CD4-positive, alpha-beta memory T cell (primary cell): Measurements from ENCODE around the gene MOV10L1. TPM values are rescaled to one million over a fixed set of nuclear protein-coding genes. Genes with fewer than 3 reads are reported as not detected.

ENCODE experiments used
- CTCF ChIA-PET: fragments of 350-600 bp; sonication (Branson Sonifier 250); formaldehyde crosslinking; loops from one replicate; lab custom pipeline; 2021; ENCODE audit warnings: inconsistent platforms; ENCODE audit not compliant: partially characterized antibody; lab: Charles Lee
- POLR2A ChIA-PET: fragments of 350-600 bp; sonication (Branson Sonifier 250); formaldehyde crosslinking; loops from one replicate; lab custom pipeline; 2021; ENCODE audit not compliant: partially characterized antibody; lab: Charles Lee
- DNase-seq, 5 donors: peaks; one replicate each; pipeline versions ENCODE4 v3.0.0 to v3.0.0-alpha.2; 2020 to 2022; ENCODE audit warnings: mixed read lengths in 1 of 5
- H3K27ac ChIP-seq: one replicate; pipeline ENCODE4 v1.7.0; 2013; ENCODE audit warnings: low read depth, low read length
- H3K27me3 ChIP-seq: 2 replicates; pipeline ENCODE4 v1.7.0; 2013; ENCODE audit warnings: mild to moderate bottlenecking, low read length, moderate library complexity; ENCODE audit not compliant: insufficient read depth
- H3K36me3 ChIP-seq: 2 replicates; pipeline ENCODE4 v1.7.0; 2013; ENCODE audit warnings: mild to moderate bottlenecking, low read length, moderate library complexity; ENCODE audit not compliant: insufficient read depth
- H3K4me1 ChIP-seq: 2 replicates; pipeline ENCODE4 v1.7.0; 2013; ENCODE audit warnings: mild to moderate bottlenecking, low read length, moderate library complexity; ENCODE audit not compliant: insufficient read depth
- H3K4me3 ChIP-seq, 2 donors: one replicate each; pipeline ENCODE4 v1.7.0; 2013; ENCODE audit warnings: low read length in 2 of 2, mild to moderate bottlenecking in 1 of 2
- H3K9me3 ChIP-seq, 2 donors: one replicate each; pipeline ENCODE4 v1.7.0; 2013; ENCODE audit warnings: low read length in 2 of 2, control low read depth in 1 of 2; ENCODE audit not compliant: control insufficient read depth in 1 of 2
- H3K27ac Mint-ChIP-seq, 7 donors: one replicate each; pipeline ENCODE4 v1.8.0; 2020 to 2021; ENCODE audit warnings: mixed read lengths in 7 of 7, mild to moderate bottlenecking in 6 of 7, inconsistent platforms in 3 of 7, moderate library complexity in 3 of 7
- H3K27me3 Mint-ChIP-seq, 2 donors: one replicate each; pipeline ENCODE4 v1.8.0; 2020 to 2021; ENCODE audit warnings: mixed read lengths in 2 of 2
- H3K36me3 Mint-ChIP-seq, 2 donors: one replicate each; pipeline ENCODE4 v1.8.0; 2020 to 2021; ENCODE audit warnings: mixed read lengths in 2 of 2, inconsistent platforms in 1 of 2, mild to moderate bottlenecking in 1 of 2
- H3K4me1 Mint-ChIP-seq, 4 donors: one replicate each; pipeline ENCODE4 v1.8.0; 2020 to 2021; ENCODE audit warnings: mixed read lengths in 4 of 4, mild to moderate bottlenecking in 1 of 4
- H3K4me3 Mint-ChIP-seq, 8 donors: one replicate each; pipeline ENCODE4 v1.8.0; 2020 to 2021; ENCODE audit warnings: mixed read lengths in 8 of 8, mild to moderate bottlenecking in 7 of 8, moderate library complexity in 6 of 8, inconsistent platforms in 3 of 8
- H3K9me3 Mint-ChIP-seq, 8 donors: one replicate each; pipeline ENCODE4 v1.8.0; 2020 to 2021; ENCODE audit warnings: mixed read lengths in 8 of 8, mild to moderate bottlenecking in 5 of 8, inconsistent platforms in 3 of 8, moderate library complexity in 1 of 8
- intact Hi-C: fragments of 100-400 bp; cut with micrococcal nuclease; formaldehyde crosslinking; loops from one replicate; pipeline ENCODE4 v1.15.1; 2023
- polyA plus RNA-seq, 2 donors: library from polyadenylated mRNA; unstranded; fragments of 300-500 nt; fragmentation: Illumina TruSeq; gene quantifications; one replicate each; pipeline ENCODE4 v1.2.3, GENCODE V29; 2021
- total RNA-seq, 2 experiments: library from RNA; stranded (reverse); gene quantifications; one replicate each; pipeline ENCODE4 v1.2.3, GENCODE V29; 2021

MOV10L1 gene
- total and polyA plus RNA-seq, 4 experiments from 2014 or later: not detected

DNA sequence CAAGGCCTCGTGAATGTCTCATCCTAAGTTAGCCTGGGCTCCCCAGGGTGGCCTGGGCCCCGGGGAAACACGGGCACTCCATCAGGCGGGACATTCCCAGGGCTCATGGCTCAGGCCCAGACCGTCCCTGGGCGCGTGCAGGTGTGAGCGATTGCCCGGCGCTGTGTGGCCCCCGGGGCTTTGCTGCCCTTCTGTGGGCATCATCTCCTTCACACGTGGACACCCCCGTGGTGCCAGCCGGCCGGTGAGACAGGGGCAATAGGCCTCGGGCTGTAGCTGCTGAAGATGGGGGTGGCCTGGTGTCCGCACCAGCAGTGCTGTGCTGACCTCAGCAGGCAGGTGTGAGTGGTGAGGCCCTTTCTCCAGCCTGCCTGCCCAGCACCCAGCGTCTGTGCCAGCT, 106.5 kb downstream of the MOV10L1 start:
- H3K27ac Mint-ChIP-seq: peak overlapping the region in 2 of 7 donors; percentile 29 to 60
- peak in 1 of 5 donors; percentile 15 for DNase-seq
- ChIA-PET CTCF (interaction anchor here (1.1 kb wide), 1 partner anchor 10 kb away, joined by 3 read pairs; no protein-coding TSS in a partner anchor), POLR2A (interaction anchor here (0.6 to 1.4 kb wide), 2 partner anchors 9 to 15 kb away, joined by 3 to 5 read pairs; no protein-coding TSS in a partner anchor)
- intact Hi-C loops: no loop called here
- H3K27ac ChIP-seq: no peak overlapping the region
- no peak overlapping the region for H3K4me3 ChIP-seq
- H3K4me3 Mint-ChIP-seq: no peak overlapping the region
- H3K27me3 ChIP-seq: no peaks in the 10 kb centered on the region
- H3K4me1 Mint-ChIP-seq: peaks cover 9 to 24% (median 20%) of the 10 kb centered on the region in 4 donors
- H3K36me3 Mint-ChIP-seq: peaks cover 0 to 17% of the 10 kb centered on the region in 2 donors
- H3K4me1 ChIP-seq: peaks cover 35% of the 10 kb centered on the region
- H3K36me3 ChIP-seq: peaks cover 27% of the 10 kb centered on the region
- H3K9me3 ChIP-seq: no peaks in the 10 kb centered on the region
- H3K27me3 Mint-ChIP-seq: no peaks in the 10 kb centered on the region
- no peaks in the 10 kb centered on the region for H3K9me3 Mint-ChIP-seq

DNA sequence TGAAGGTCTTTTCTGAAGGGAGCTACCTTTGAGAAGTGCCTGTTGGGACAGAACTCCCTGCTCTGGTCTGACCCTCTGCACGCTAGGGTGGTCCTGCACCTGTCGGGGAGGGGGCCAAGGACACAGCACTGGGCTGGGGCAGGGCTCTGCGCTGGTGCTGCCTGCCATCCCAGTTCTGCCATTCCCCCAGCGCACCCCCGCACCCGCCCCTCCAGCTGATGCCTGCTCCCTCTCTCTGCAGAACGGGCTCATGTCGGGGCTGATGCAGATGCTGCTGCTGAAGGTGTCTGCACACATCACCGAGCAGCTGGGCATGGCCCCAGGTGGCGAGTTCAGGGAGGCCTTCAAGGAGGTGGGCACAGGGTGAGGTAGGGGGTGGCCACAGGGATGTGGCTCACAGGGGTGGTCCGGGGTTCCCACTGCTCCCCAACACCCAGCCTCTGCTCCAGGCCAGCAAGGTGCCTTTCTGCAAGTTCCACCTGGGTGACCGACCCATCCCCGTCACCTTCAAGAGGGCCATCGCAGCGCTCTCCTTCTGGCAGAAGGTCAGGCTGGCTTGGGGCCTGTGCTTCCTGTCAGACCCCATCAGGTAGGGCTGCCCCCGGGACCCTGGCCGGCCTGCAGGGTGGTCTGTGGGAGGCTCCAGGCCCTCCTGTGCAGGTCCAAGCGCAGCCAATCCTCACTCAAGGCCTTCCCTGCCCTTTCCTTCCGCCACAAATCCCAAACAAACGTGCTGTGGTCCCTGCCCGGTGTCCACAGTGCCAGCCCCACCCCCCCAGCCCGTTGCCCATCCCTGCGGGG, 107.4 kb downstream of the MOV10L1 start:
- Histone ChIP-seq H3K9me3 (no peaks in the 10 kb centered on the region), H3K4me1 (peaks cover 35% of the 10 kb centered on the region), H3K36me3 (peaks cover 27% of the 10 kb centered on the region), H3K27me3 (no peaks in the 10 kb centered on the region), H3K27ac (no peak overlapping the region), H3K4me3 (no peak overlapping the region)
- H3K9me3 Mint-ChIP-seq: no peaks in the 10 kb centered on the region
- intact Hi-C loops: no loop called here
- H3K4me1 Mint-ChIP-seq: peaks cover 7 to 21% (median 17%) of the 10 kb centered on the region in 4 donors
- CTCF ChIA-PET: interaction anchor here (1.1 kb wide), 1 partner anchor 11 kb away, joined by 3 read pairs; no protein-coding TSS in a partner anchor
- peak in 1 of 5 donors; percentile 41 for DNase-seq
- peak overlapping the region in 1 of 7 donors; percentile 46 for H3K27ac Mint-ChIP-seq
- POLR2A ChIA-PET: interaction anchor here (1.0 to 1.4 kb wide), 2 partner anchors 9 to 10 kb away, joined by 3 to 5 read pairs; no protein-coding TSS in a partner anchor
- H3K4me3 Mint-ChIP-seq: no peak overlapping the region
- no peaks in the 10 kb centered on the region for H3K27me3 Mint-ChIP-seq
- peaks cover 0 to 14% of the 10 kb centered on the region in 2 donors for H3K36me3 Mint-ChIP-seq

DNA sequence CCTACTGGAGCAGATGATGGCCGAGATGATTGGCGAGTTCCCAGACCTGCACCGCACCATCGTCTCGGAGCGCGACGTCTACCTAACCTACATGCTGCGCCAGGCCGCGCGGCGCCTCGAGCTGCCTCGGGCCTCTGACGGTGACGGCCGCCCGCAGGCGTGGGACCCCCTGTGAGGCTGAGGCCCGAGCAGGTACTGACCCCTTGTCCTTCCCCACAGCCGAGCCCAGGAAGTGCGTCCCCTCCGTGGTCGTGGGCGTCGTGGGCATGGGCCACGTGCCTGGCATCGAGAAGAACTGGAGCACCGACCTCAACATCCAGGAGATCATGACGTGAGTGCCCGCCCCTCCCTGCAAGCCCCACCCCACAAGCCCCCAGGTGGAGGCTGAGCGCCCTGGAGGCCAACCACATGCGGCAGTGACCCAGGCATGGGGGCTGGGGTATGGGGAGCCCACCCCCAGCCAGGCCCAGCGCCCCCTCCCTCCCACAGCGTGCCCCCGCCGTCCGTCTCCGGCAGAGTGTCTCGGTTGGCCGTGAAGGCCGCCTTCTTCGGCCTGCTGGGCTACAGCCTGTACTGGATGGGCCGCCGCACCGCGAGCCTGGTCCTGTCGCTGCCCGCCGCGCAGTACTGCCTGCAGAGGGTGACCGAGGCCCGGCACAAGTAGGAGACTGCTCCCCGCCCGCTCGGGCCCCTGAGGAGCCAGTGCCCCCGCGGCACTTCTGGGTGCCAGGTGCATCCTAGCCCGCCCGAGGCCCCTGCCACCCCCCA, 108.2 kb downstream of the MOV10L1 start:
- no peaks in the 10 kb centered on the region for H3K9me3 ChIP-seq
- Mint-ChIP-seq H3K36me3 (peaks cover 0 to 11% of the 10 kb centered on the region in 2 donors), H3K9me3 (no peaks in the 10 kb centered on the region), H3K4me3 (peak overlapping the region in 1 of 8 donors; percentile 54), H3K27me3 (no peaks in the 10 kb centered on the region), H3K4me1 (peaks cover 7 to 18% (median 11%) of the 10 kb centered on the region in 4 donors), H3K27ac (peak overlapping the region in 2 of 7 donors; percentile 24 to 46)
- POLR2A ChIA-PET: interaction anchor here (6.0 kb wide), 1 partner anchor 7 kb away, joined by 73 read pairs; no protein-coding TSS in a partner anchor
- intact Hi-C loops: no loop called here
- H3K36me3 ChIP-seq: peaks cover 27% of the 10 kb centered on the region
- H3K27me3 ChIP-seq: no peaks in the 10 kb centered on the region
- H3K4me3 ChIP-seq: no peak overlapping the region
- CTCF ChIA-PET: no interaction called here
- H3K4me1 ChIP-seq: peaks cover 33% of the 10 kb centered on the region
- H3K27ac ChIP-seq: no peak overlapping the region
- peak in 1 of 5 donors; percentile 37 for DNase-seq

DNA sequence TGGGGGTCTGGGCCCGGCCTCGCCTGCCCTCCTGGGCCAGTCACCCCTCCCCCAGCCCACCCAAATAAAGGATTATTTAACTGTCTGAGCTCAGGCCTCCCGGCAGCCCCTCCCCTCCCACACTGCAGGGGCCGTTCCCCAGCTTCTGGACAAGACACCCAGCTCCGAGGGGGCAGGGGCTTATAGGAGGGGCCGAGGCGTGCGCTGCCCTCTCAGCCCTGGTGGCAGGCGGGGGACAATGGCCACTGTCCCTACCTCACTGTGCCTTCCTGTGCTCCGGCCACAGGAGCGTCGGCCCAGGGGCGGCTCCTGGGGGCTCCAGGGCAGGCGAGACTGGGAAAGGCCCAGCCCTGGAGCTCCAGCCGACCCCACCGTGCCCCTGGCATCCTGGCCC, 108.8 kb downstream of the MOV10L1 start:
- no peak overlapping the region for H3K4me3 ChIP-seq
- Mint-ChIP-seq H3K4me1 (peaks cover 7 to 18% (median 14%) of the 10 kb centered on the region in 4 donors), H3K27me3 (no peaks in the 10 kb centered on the region), H3K4me3 (no peak overlapping the region), H3K27ac (peak overlapping the region in 1 of 7 donors; percentile 71), H3K9me3 (no peaks in the 10 kb centered on the region), H3K36me3 (peaks cover 5 to 16% of the 10 kb centered on the region in 2 donors)
- POLR2A ChIA-PET: interaction anchor here (6.0 kb wide), 1 partner anchor 8 kb away, joined by 73 read pairs; no protein-coding TSS in a partner anchor
- no peaks in the 10 kb centered on the region for H3K27me3 ChIP-seq
- intact Hi-C loops: no loop called here
- no peak overlapping the region for H3K27ac ChIP-seq
- H3K4me1 ChIP-seq: peaks cover 27% of the 10 kb centered on the region
- peaks cover 22% of the 10 kb centered on the region for H3K36me3 ChIP-seq
- CTCF ChIA-PET: no interaction called here
- DNase-seq: peak in 1 of 5 donors; percentile 20
- H3K9me3 ChIP-seq: no peaks in the 10 kb centered on the region

DNA sequence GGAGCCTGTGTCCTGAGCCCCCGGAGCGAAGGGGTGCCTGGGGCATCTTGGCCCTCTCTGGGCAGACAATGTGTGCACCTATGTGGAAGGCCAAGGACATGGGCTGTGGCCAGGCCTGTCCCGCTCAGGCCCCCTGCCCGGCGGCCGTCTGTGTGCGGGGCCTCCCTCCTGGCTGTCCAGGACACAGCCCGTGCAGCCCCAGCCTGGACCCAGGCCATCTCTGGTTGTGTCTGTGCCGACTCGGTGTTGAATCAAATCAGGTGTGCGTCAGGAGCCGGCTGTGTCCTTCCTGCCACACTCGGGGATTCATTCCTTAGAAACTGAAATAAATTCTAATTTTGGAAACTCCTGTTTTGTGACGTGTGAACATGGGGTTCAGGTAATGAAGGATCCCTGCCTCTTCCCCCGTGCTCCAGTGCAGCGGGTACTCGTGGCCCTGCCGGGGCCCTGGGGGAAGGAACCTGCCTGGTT, 109.5 kb downstream of the MOV10L1 start:
- H3K4me3 ChIP-seq: no peak overlapping the region
- peaks cover 9 to 22% (median 15%) of the 10 kb centered on the region in 4 donors for H3K4me1 Mint-ChIP-seq
- peaks cover 8 to 20% of the 10 kb centered on the region in 2 donors for H3K36me3 Mint-ChIP-seq
- H3K27me3 Mint-ChIP-seq: no peaks in the 10 kb centered on the region
- peaks cover 22% of the 10 kb centered on the region for H3K4me1 ChIP-seq
- H3K27ac Mint-ChIP-seq: peak overlapping the region; percentile 22 to 81 (median 55)
- H3K9me3 Mint-ChIP-seq: peaks cover 0 to 2% (median 0%) of the 10 kb centered on the region in 8 donors
- H3K4me3 Mint-ChIP-seq: peak overlapping the region in 7 of 8 donors; percentile 49 to 79 (median 69)
- no peaks in the 10 kb centered on the region for H3K9me3 ChIP-seq
- CTCF ChIA-PET: no interaction called here
- DNase-seq: peak in 1 of 5 donors; percentile 20
- no peaks in the 10 kb centered on the region for H3K27me3 ChIP-seq
- POLR2A ChIA-PET: interaction anchor here (0.9 to 6.0 kb wide), 2 partner anchors 8 to 422 kb away, joined by 3 to 73 read pairs; no protein-coding TSS in a partner anchor
- peaks cover 15% of the 10 kb centered on the region for H3K36me3 ChIP-seq
- peak overlapping the region; percentile 78 for H3K27ac ChIP-seq
- intact Hi-C loops: no loop called here

DNA sequence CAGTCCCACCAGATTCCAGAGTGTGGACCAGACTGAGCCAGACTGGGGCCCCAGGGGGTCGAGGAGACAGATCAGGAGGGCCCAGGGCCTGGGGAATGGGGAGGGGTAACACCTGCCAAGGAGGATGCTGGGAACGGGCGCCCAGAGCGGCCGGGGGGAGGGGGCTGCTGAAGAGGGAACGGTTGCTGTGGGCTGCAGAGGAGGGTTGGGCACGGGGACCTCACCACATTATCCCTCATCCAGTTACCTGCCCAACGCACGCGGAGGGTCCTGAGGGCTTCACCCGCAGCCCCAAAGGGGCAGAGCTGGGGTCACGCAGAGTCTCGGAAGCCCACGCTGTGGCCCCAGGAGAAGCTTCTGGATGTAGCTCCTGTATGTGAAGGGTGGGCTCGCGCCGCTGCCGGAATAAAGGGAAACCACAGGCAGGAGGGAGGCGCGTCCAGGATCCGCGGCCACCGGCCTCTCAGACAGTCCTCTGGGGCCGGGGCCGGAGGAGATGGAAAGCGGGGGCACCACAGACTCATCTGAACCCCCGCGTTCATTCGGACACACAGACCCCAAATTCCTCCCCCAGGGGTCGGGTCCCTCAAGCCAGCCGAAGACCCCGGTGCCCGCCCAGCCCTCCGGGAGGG, 110.1 kb downstream of the MOV10L1 start:
- peak overlapping the region in 6 of 7 donors; percentile 42 to 81 (median 63) for H3K27ac Mint-ChIP-seq
- intact Hi-C loops: loop anchor here (1.0 to 5.0 kb wide), 3 partner anchors 10 to 42 kb away; partner anchors contain the start of gene TRABD
- H3K36me3 Mint-ChIP-seq: peaks cover 12 to 24% of the 10 kb centered on the region in 2 donors
- Histone ChIP-seq H3K27ac (peak overlapping the region; percentile 78), H3K4me1 (peaks cover 22% of the 10 kb centered on the region), H3K36me3 (peaks cover 8% of the 10 kb centered on the region), H3K4me3 (peak overlapping the region in 1 of 2 donors; percentile 55), H3K27me3 (no peaks in the 10 kb centered on the region), H3K9me3 (no peaks in the 10 kb centered on the region)
- H3K27me3 Mint-ChIP-seq: no peaks in the 10 kb centered on the region
- POLR2A ChIA-PET: interaction anchor here (0.9 to 6.0 kb wide), 2 partner anchors 9 to 421 kb away, joined by 3 to 73 read pairs; no protein-coding TSS in a partner anchor
- peaks cover 12 to 24% (median 19%) of the 10 kb centered on the region in 4 donors for H3K4me1 Mint-ChIP-seq
- H3K4me3 Mint-ChIP-seq: peak overlapping the region; percentile 49 to 79 (median 68)
- DNase-seq: peak in 1 of 5 donors; percentile 41
- CTCF ChIA-PET: no interaction called here
- peaks cover 0 to 2% (median 0%) of the 10 kb centered on the region in 8 donors for H3K9me3 Mint-ChIP-seq
